ENCODE results near the gene TMPRSS6.

The TMPRSS6 gene

GRCh38 chr22:37117092-37117491 is 7.6 kb upstream of the TMPRSS6 start:
- no peak for DNase-seq

GRCh38 chr22:37115032-37115431 is 5.5 kb upstream of the TMPRSS6 start:
- no peak for DNase-seq

DNA sequence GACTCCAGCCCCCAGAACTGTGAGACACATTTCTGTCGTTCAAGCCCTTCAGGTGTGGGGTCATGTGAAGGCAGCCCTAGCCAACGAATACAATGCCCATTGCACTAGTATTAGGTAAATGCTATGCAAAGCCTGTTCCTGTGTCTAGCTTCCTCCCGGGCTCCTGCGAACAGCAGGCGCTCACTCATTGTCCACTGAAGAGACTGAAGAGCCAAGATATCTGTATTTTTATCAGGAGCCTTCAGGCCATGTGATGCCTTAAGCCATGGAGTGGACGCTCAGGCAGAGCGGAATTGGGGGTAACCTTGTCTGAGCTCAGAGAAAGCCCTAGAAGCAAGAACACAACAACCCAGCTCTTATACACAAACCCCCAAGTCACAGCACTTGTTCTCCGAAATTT is 4.2 kb upstream of the TMPRSS6 start:
- DNase-seq, result no peak

- DNase-seq, result no peak
Observed at GRCh38 chr22:37112084-37112728, 2.7 kb upstream of the TMPRSS6 start.

DNA sequence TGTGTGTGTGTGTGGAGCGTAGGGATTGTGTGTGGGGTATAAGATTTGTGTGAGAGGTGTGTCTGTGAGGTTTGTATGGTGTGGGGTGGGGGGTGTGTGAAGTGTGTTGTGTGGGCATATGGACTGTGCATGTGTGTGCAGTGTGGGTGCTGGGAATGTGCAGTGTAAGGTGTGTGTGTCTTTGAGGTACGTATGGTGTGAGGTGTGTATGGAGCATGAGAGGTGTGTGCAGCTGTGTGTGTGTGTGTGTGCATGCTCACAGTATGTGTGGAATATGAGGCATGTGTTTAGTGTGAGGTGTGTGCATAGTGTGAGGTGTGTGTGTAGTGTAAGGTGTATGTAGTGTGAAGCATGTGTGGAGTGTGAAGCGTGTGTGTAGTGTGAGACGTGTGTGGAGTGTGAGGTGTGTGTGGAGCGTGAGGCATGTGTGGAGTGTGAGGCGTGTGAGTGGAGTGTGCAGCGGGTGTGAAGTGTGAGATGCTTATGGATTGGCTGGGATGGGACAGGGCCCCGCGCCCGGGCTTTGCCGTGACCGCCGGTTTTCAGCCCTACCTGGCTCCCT is 1.7 kb upstream of the TMPRSS6 start:
- DNase-seq, result no peak

- DNase-seq, result no peak
Observed at GRCh38 chr22:37107816-37108621, 1.5 kb downstream of the TMPRSS6 start.

- DNase-seq, result no peak
Observed at GRCh38 chr22:37105990-37106389, 3.5 kb downstream of the TMPRSS6 start.

DNA sequence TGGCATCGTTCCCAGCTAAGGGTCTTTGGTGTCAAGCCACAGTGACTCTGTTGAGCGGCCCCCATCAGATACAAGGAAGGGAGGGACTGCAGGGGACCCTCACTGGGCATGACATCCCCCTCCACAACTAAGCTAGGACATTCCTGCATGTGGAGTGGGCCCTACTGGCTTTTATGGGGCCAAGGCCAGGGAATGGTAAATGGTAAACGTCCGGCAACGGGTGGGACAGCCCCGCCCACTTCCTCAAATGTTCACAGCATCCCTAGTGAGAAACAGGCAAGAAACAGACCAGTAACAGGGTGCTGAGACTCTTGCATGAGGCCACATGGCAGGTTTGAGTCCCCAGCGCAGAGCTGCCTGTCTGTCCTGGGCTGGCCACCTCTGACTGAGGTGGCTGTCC is 4.4 kb downstream of the TMPRSS6 start:
- no peak for DNase-seq

DNA sequence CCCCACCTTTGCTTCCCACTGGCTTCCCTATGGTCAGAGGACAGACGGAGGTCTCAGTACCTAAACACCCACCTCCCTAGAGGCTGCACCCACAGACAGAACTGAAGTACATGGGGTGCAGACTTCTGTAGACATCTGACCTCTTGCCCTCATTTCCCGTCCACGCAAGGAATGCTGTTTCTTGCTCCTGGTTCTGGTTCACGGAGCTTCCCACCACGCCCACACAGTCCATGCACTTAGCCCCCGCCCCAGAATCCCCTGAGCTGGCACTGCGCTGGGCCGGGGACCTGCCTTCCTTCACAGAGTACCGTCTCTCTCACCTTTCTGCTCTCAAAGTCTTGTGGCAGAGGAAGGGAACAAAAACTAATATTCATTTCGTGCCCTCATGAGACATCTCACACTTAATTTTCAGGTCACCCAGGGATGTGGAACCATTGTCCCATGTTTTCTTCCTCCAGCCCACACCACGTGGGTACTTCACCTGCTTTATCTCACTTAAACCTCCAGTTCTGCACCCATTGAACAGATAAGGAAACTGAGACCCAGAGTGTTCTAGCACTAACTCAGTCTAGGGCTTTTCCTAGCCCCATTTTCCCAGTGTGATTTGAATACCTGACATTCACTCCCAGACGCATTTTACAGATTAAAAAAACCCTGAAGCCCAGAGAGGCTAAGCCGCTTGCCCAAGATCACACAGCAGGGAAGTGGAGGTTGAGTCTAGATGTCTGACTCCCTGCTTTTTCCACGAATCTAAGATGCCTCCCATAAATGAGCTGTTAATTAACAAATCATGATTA is 5.7 kb downstream of the TMPRSS6 start:
- DNase-seq, result no peak

DNA sequence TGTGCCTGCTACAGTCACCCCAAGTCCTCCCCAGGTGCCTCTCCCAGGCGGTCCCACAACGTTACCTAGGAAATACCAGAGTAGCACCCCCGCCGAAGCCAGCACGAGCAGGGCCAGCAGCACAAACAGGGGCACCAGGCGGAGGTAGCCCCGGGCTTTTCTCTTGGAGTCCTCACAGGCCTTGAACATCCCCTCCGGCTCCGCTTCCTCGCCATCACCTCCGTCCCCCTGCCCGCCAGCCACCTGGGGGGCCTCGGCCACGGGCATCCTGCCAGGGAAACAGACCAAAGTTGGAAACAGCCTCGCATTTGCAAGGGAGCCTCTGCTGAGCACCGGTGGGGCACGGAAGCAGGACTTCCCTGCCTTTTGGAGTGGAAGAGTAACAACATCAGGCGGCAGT is 6.4 kb downstream of the TMPRSS6 start:
- no peak for DNase-seq

- no peak for DNase-seq
Observed at GRCh38 chr22:37101311-37102066, 8.0 kb downstream of the TMPRSS6 start.

DNA sequence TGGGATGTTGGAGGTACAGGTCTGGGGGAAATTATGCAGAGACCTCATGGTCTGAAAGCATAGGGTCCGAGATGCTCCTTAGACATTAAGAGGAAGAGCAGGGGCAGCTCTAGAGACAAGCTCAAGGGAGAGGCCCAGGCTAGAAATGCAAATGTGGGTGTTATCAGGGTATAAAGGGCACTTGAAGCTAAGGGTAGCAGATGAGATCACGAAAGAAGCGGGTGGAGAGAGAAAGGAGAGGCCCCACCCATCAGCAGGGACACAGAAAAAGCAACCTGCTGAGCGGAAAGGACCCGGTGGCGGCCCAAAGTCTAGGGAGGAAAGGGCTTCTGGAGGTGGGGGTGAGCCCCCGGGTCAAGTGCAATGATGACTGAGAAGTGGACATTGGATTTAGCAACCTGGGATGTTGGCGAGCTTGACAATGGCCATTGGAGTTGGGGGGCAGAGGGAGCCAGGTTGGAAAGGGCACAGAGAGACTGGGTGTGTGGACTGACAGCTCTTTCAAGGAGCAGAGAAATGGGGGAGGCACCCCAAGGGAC is 8.9 kb downstream of the TMPRSS6 start:
- DNase-seq, result no peak

- no peak for DNase-seq
Observed at GRCh38 chr22:37098976-37099591, 10.4 kb downstream of the TMPRSS6 start.

- no peak for DNase-seq
Observed at GRCh38 chr22:37097346-37097745, 12.2 kb downstream of the TMPRSS6 start.

DNA sequence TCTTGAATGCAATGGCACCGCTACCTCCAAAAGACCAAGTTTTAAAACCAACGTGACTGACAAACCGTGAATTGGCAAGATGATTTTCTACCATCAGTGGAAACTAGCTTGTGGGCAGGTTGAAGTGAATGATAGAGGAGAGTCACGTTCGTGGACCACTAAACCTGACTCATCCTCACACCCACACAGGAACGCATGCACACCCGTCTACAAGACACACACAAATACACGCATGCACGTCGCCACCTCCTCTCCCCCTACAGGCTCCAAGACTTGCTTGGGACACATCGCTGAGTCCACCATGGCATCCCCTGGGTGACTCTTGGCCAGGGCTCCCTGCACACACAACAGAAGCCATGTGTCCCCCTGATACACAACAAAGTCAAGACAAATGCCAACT is 14.4 kb downstream of the TMPRSS6 start:
- DNase-seq, result no peak

GRCh38 chr22:37094239-37094638 is 15.3 kb downstream of the TMPRSS6 start:
- DNase-seq, result no peak

GRCh38 chr22:37092997-37093396 is 16.5 kb downstream of the TMPRSS6 start:
- DNase-seq, result no peak

- no peak for DNase-seq
Observed at GRCh38 chr22:37091994-37092393, 17.5 kb downstream of the TMPRSS6 start.

GRCh38 chr22:37090920-37091695 is 18.4 kb downstream of the TMPRSS6 start:
- DNase-seq, result no peak

- no peak for DNase-seq
Observed at GRCh38 chr22:37089434-37089833, 20.1 kb downstream of the TMPRSS6 start.
